Muscle layer of duodenum (tissue), 2 donors: Measurements from ENCODE around the gene LOXL1.

Experiments used
- H3K27ac ChIP-seq: one replicate; pipeline ENCODE4 v1.7.0; 2013; ENCODE audit warnings: mild to moderate bottlenecking, low read length
- H3K27me3 ChIP-seq: one replicate; pipeline ENCODE4 v1.7.0; 2013; ENCODE audit warnings: low read depth, mild to moderate bottlenecking, control low read depth, low read length
- H3K36me3 ChIP-seq, 2 donors: one replicate each; pipeline ENCODE4 v1.7.0; 2013; ENCODE audit warnings: low read length in 2 of 2, control low read depth in 1 of 2, mild to moderate bottlenecking in 1 of 2; ENCODE audit not compliant: insufficient read depth in 2 of 2, control insufficient read depth in 1 of 2
- H3K4me1 ChIP-seq, 2 donors: one replicate each; pipeline ENCODE4 v1.7.0; 2013; ENCODE audit warnings: low read length in 2 of 2, mild to moderate bottlenecking in 2 of 2, control low read depth in 1 of 2, moderate library complexity in 1 of 2; ENCODE audit not compliant: insufficient read depth in 2 of 2, control insufficient read depth in 1 of 2
- H3K4me3 ChIP-seq, 2 donors: one replicate each; pipeline ENCODE4 v1.7.0; 2013; ENCODE audit warnings: low read length in 2 of 2, low read depth in 1 of 2, mild to moderate bottlenecking in 1 of 2
- H3K9me3 ChIP-seq, 2 donors: one replicate each; pipeline ENCODE4 v1.7.0; 2013; ENCODE audit warnings: low read length in 2 of 2, control low read depth in 1 of 2, mild to moderate bottlenecking in 1 of 2; ENCODE audit not compliant: control insufficient read depth in 1 of 2
- donor health status: healthy.

The LOXL1 gene

DNA sequence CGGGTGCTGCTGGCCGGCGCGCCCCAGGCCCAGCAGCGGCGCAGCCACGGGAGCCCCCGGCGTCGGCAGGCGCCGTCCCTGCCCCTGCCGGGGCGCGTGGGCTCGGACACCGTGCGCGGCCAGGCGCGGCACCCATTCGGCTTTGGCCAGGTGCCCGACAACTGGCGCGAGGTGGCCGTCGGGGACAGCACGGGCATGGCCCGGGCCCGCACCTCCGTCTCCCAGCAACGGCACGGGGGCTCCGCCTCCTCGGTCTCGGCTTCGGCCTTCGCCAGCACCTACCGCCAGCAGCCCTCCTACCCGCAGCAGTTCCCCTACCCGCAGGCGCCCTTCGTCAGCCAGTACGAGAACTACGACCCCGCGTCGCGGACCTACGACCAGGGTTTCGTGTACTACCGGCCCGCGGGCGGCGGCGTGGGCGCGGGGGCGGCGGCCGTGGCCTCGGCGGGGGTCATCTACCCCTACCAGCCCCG, 777 bp downstream of the LOXL1 start:
- Histone ChIP-seq H3K27me3 (peaks cover 6% of the 10 kb centered on the region), H3K27ac (no peak overlapping the region), H3K4me3 (peak overlapping the region in 1 of 2 donors; percentile 71), H3K36me3 (peaks cover 0 to 6% of the 10 kb centered on the region in 2 donors), H3K4me1 (peaks cover 26 to 83% of the 10 kb centered on the region in 2 donors), H3K9me3 (no peaks in the 10 kb centered on the region)

DNA sequence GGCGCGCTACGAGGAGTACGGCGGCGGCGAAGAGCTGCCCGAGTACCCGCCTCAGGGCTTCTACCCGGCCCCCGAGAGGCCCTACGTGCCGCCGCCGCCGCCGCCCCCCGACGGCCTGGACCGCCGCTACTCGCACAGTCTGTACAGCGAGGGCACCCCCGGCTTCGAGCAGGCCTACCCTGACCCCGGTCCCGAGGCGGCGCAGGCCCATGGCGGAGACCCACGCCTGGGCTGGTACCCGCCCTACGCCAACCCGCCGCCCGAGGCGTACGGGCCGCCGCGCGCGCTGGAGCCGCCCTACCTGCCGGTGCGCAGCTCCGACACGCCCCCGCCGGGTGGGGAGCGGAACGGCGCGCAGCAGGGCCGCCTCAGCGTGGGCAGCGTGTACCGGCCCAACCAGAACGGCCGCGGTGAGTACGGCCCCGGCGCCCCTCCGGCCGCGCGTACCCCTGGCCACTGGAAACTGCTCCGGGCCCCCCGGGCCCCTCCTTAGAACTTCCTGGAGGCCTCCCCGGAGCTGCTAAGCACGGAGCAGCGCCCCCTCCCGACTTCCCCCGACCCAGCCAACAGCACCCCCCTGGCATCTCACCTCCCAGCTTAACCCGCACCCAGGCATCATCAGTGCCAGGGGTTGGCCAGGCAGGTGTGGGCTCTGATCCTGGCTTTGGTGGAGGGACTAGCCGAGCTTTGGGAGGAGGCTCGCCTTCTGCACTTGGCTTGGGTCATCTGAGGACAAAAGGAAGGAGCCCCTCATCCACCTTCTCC, 1.4 kb downstream of the LOXL1 start:
- no peaks in the 10 kb centered on the region for H3K9me3 ChIP-seq
- peaks cover 6% of the 10 kb centered on the region for H3K27me3 ChIP-seq
- peaks cover 0 to 6% of the 10 kb centered on the region in 2 donors for H3K36me3 ChIP-seq
- peak overlapping the region; percentile 56 to 71 for H3K4me3 ChIP-seq
- H3K4me1 ChIP-seq = peaks cover 25 to 77% of the 10 kb centered on the region in 2 donors
- H3K27ac ChIP-seq = no peak overlapping the region

DNA sequence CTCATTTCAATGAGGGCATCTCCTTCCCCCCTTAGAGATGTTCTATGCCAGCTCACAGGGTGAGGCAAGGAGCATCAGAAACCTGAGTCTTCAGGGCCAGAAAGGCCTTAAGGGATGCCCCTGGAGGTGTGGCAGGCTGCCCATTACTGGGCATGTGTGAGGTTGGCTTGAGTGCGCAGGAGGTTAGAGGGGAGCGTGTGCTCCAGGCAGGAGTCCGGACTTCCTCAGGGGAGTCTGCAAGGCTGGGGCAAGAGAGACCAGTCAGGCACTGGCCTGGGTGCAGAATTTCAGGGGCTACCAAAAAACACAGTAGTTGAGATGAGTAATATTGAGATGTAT, 1.9 kb downstream of the LOXL1 start:
- Histone ChIP-seq H3K4me1 (peaks cover 20 to 71% of the 10 kb centered on the region in 2 donors), H3K27ac (no peak overlapping the region)

DNA sequence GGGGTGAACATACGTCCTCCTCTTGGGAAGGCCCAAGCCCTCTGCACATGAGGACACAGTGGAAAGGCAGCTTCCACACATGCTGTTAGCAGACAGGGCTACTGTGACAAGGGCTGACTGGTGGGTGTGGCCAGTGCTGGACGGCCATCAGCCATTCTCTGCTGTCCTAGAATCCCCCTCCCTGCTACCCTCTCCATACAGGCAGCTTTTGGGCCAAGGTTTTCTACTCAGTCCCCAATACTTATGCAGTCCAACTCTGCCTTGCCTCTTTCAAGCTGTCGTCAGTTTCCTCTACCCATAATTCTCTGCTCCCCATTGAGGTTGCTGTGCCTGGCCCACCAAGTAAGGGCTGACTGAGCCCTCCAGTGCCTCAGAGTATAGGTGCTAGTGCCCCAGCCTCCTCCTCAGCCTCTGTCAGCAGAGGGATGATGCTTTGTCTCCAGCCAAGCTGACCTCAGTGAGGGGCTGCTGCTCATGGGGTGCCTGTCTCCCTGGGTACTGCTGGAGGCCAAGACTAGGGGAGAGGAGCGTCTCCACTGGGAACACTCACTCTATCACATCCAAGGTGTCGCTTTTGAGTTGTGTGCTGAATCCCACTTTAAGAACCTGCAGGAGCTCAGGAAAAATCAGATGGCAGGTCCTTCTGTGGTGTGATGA, 2.8 kb downstream of the LOXL1 start:
- no peak overlapping the region for H3K27ac ChIP-seq
- peaks cover 11 to 62% of the 10 kb centered on the region in 2 donors for H3K4me1 ChIP-seq
- H3K36me3 ChIP-seq = peaks cover 0 to 6% of the 10 kb centered on the region in 2 donors
- no peak overlapping the region for H3K4me3 ChIP-seq
- H3K27me3 ChIP-seq = peaks cover 6% of the 10 kb centered on the region
- no peaks in the 10 kb centered on the region for H3K9me3 ChIP-seq

More for the DNA sequence above, 1.9 kb downstream of the LOXL1 start:
- H3K9me3 ChIP-seq = no peaks in the 10 kb centered on the region
- H3K27me3 ChIP-seq = peaks cover 6% of the 10 kb centered on the region
- peak overlapping the region; percentile 56 to 71 for H3K4me3 ChIP-seq
- H3K36me3 ChIP-seq = peaks cover 0 to 6% of the 10 kb centered on the region in 2 donors

DNA sequence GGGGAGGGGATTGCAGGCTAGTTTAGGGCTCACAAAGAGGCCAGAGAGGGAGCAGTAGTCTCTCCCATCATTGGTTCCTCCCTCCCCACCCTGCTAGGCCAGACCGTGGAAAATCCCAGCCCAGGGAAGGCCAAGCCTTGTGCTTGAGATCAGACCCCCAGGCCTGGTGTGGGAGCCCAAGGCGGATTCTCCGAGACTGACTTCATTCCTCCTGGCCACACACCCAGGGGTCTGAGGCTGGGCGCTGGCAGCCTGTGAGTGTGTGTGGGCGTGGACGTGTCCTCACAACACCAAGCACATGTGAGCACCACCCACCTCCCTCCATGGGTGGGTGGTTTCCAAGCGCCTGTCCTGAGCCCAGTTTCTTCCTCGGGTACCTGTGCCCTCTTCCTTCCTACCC, 4.1 kb downstream of the LOXL1 start:
- H3K4me1 ChIP-seq = peaks cover 4 to 52% of the 10 kb centered on the region in 2 donors
- H3K36me3 ChIP-seq = peaks cover 0 to 6% of the 10 kb centered on the region in 2 donors
- H3K9me3 ChIP-seq = no peaks in the 10 kb centered on the region
- no peak overlapping the region for H3K4me3 ChIP-seq
- no peak overlapping the region for H3K27ac ChIP-seq
- H3K27me3 ChIP-seq = peaks cover 6% of the 10 kb centered on the region

DNA sequence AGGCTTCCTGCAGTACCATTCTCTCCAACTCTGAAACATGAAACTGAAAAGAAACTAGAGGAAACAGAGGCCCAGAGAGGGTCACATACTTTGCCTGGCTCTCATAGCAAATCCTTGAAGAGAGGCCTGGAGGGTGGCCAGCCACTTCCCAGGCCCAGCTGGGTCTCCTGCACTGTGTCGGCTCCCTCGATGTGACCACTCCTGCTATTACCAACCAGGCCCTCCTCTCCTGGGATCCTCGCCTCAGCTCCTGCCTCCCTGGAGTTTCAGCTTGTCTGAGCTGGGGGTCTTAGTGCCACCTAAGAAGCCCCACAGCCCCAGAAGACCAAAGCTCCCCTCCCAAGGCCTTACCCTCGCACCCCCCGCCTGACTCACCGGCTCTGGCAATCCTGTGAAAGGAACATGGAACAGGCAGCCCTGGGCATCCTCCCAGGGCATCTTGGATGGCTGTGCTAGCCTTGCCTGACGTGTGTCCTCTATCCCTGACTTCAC, 4.6 kb downstream of the LOXL1 start:
- peaks cover 0 to 6% of the 10 kb centered on the region in 2 donors for H3K36me3 ChIP-seq
- no peaks in the 10 kb centered on the region for H3K9me3 ChIP-seq
- H3K27me3 ChIP-seq = peaks cover 6% of the 10 kb centered on the region
- H3K4me3 ChIP-seq = no peak overlapping the region
- no peak overlapping the region for H3K27ac ChIP-seq
- peaks cover 4 to 47% of the 10 kb centered on the region in 2 donors for H3K4me1 ChIP-seq

DNA sequence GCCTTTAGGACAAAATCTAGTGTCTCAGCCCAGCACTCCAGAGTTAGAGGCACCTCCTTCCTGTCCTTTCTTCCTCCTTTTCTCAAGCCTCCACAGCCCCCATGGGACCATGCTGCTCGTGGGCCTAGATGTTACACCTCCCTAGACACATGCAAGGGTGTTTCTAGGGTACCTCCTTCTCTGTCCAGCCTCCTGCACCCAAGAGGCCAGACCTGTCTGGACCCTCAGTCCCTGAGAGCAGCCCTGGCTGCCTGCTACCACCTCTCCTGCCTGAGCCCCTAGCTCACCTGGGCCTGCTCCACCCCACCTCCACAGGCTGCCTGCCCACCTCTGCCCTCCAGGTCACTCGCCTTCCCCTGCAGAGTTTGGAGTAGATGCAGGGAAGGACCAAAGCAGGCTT, 5.2 kb downstream of the LOXL1 start:
- Histone ChIP-seq H3K27me3 (peaks cover 6% of the 10 kb centered on the region), H3K4me1 (peaks cover 9 to 41% of the 10 kb centered on the region in 2 donors), H3K4me3 (no peak overlapping the region), H3K36me3 (peaks cover 0 to 6% of the 10 kb centered on the region in 2 donors), H3K27ac (no peak overlapping the region), H3K9me3 (no peaks in the 10 kb centered on the region)

DNA sequence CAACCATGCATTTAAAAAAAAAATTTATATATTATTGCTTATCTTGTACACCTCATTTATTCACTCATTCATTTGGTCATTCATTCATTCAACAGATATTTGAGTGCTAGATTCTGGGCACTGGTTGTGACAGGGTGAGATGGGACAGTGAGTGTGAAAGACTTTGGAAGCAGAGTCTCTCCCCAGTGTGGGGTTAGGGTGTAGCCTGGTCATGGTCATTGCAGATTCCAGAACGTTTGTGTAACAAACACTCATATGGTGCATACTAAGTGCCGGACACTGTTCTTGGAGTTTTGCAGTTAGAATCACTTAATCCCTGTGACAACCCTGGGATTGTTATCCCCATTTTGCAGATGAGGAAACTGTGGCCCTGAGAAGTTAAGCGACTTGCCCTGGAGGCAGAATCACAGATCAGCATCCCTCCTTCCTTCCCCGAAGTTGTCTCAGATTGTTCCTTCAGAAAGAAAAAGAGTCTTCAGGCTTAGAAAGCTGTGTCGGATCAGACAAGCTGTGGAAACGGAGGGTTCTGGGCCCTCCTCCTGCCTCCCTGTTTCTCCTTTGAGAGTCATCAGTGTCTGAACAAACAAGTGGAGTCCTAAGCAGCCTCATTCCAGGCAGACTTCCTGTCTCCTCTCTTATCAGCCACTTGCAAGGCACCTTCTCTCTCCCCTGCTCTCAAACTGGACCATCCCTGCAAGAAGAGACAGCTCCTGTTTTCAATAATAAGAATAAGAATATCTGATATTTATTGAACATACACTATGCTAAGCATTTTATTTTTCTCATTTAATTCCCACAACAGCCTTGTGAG, 6.3 kb downstream of the LOXL1 start:
- peaks cover 6% of the 10 kb centered on the region for H3K27me3 ChIP-seq
- H3K27ac ChIP-seq = no peak overlapping the region
- no peak overlapping the region for H3K4me3 ChIP-seq
- H3K4me1 ChIP-seq = peaks cover 11 to 35% of the 10 kb centered on the region in 2 donors
- H3K36me3 ChIP-seq = peaks cover 0 to 6% of the 10 kb centered on the region in 2 donors
- H3K9me3 ChIP-seq = no peaks in the 10 kb centered on the region

DNA sequence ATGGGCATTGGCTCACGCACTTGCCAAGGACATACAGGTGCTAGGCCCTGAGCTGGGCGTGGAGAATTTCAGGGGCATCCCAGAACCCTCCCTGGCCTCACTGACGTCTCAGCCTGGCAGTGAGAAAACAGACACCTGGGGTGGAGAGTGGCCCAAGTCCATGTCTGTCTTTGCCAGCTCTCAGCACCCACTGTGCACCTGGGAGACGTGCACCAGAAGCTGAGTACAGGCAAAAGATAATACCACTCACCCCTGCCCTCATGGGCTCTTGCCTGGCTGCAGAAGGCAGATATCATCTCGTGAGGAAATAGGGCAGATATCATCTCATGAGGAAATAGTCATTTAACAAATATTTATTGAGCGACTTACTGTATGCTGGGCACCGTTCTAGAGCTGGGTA, 8.0 kb downstream of the LOXL1 start:
- Histone ChIP-seq H3K4me3 (no peak overlapping the region), H3K4me1 (peaks cover 8 to 21% of the 10 kb centered on the region in 2 donors), H3K9me3 (no peaks in the 10 kb centered on the region), H3K27me3 (peaks cover 3% of the 10 kb centered on the region), H3K36me3 (peaks cover 0 to 6% of the 10 kb centered on the region in 2 donors), H3K27ac (no peak overlapping the region)

DNA sequence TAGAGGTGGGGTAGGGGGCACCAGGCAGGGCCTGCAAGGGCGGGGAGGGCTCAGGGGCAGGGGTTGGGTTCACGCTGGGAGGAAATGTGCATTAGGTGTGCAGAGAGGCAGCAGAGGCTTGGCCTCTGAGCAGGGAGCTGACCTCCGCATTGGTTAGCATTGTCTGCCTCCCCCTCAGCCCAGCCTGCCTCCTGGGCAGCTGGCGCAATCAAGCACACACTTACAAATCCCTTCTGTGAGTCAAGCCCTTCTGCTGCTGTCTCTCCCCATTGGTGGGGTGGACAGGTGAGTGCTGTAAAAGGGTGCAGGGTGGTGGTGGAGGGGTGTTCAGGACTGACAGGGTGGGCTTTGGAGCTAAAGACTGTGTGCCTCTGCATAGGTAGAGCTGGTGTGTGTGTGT, 9.3 kb downstream of the LOXL1 start:
- no peak overlapping the region for H3K4me3 ChIP-seq
- no peaks in the 10 kb centered on the region for H3K27me3 ChIP-seq
- no peaks in the 10 kb centered on the region for H3K9me3 ChIP-seq
- peaks cover 8% of the 10 kb centered on the region in 2 donors for H3K4me1 ChIP-seq
- peaks cover 0 to 3% of the 10 kb centered on the region in 2 donors for H3K36me3 ChIP-seq
- no peak overlapping the region for H3K27ac ChIP-seq

DNA sequence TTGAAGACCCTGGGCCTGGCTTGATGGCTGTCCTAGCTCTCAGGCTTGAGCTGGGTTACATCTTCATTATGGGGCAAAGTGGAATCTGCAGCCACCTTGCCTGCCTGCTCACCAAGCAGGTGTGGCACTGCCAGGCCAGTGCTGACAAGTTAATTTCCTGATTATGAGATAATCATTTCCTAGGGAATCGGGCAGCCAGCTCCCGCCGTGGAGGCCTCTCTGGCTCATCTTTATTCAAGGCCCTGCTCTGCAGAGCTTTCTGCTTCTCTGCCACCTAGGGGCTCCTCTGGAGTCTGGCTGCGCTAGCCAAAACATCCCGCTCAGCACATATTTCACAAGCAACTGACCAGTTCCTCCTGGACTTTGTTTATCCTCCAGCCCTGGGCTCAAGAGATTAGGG, 9.9 kb downstream of the LOXL1 start:
- Histone ChIP-seq H3K36me3 (no peaks in the 10 kb centered on the region), H3K27ac (no peak overlapping the region)

More for the DNA sequence above, 9.9 kb downstream of the LOXL1 start:
- H3K9me3 ChIP-seq = no peaks in the 10 kb centered on the region
- H3K4me1 ChIP-seq = peaks cover 2 to 8% of the 10 kb centered on the region in 2 donors
- no peak overlapping the region for H3K4me3 ChIP-seq
- no peaks in the 10 kb centered on the region for H3K27me3 ChIP-seq
